Stimulated activated CD4-positive, alpha-beta T cell treated with anti-CD3 and anti-CD28 coated beads, Interleukin-1b, Interleukin-23, amount 100 ng/mL, for 4 hours (primary cell): Measurements from ENCODE around the gene ERGIC1.

Source experiments
- DNase-seq, 2 donors: peaks; one replicate each; pipeline ENCODE4 v3.0.0-alpha.2; 2020; ENCODE audit warnings: low read depth in 2 of 2

ERGIC1 gene

GRCh38 chr5:172828911-172829431, 5.1 kb upstream of the ERGIC1 start:
- DNase-seq: no peak

- no peak for DNase-seq
Measured at GRCh38 chr5:172830275-172830799, 3.7 kb upstream of the ERGIC1 start.

- DNase-seq: no peak
Measured at GRCh38 chr5:172830876-172831662, 3.0 kb upstream of the ERGIC1 start.

GRCh38 chr5:172832383-172833315, 1.4 kb upstream of the ERGIC1 start:
- no peak for DNase-seq

GRCh38 chr5:172833372-172833685, 722 bp upstream of the ERGIC1 start:
- no peak for DNase-seq

- DNase-seq: no peak
Measured at GRCh38 chr5:172834415-172835289, 601 bp downstream of the ERGIC1 start.

GRCh38 chr5:172835290-172835993, 1.4 kb downstream of the ERGIC1 start:
- DNase-seq: no peak

GRCh38 chr5:172835994-172836356, 1.9 kb downstream of the ERGIC1 start:
- DNase-seq: no peak

GRCh38 chr5:172837640-172838039, 3.6 kb downstream of the ERGIC1 start:
- DNase-seq: no peak

GRCh38 chr5:172838151-172838875, 4.3 kb downstream of the ERGIC1 start:
- no peak for DNase-seq

GRCh38 chr5:172839669-172840431, 5.8 kb downstream of the ERGIC1 start:
- DNase-seq: no peak

- DNase-seq: no peak
Measured at GRCh38 chr5:172840432-172841154, 6.5 kb downstream of the ERGIC1 start.

- DNase-seq: no peak
Measured at GRCh38 chr5:172841256-172841655, 7.2 kb downstream of the ERGIC1 start.

GRCh38 chr5:172843825-172844576, 9.9 kb downstream of the ERGIC1 start:
- DNase-seq: no peak

- DNase-seq: no peak
Measured at GRCh38 chr5:172844577-172844838, 10.5 kb downstream of the ERGIC1 start.

GRCh38 chr5:172845154-172845553, 11.1 kb downstream of the ERGIC1 start:
- DNase-seq: no peak

GRCh38 chr5:172845576-172845975, 11.5 kb downstream of the ERGIC1 start:
- DNase-seq: no peak

- no peak for DNase-seq
Measured at GRCh38 chr5:172846249-172846648, 12.2 kb downstream of the ERGIC1 start.
